GM12878 (cell line): ENCODE results near the gene CORO1A. TPM values are rescaled to one million over a fixed set of nuclear protein-coding genes. Genes with fewer than 3 reads are reported as not detected.

Experiments used
- ATAC-seq: fragments of 200-7000 bp; cut with Tn5 transposase; 3 replicates; pipeline ENCODE4 v1.9.1; 2020; ENCODE audit warnings: mild to moderate bottlenecking, moderate library complexity
- BruUV-seq: library from RNA; stranded (reverse); fragments of 400-500 nt; replicated peaks from 2 replicates; lab custom pipeline; 2021; lab: Mats Ljungman, UMichigan
- CTCF ChIA-PET: fragments of 300-600 bp; sonication (Branson Sonifier 250); formaldehyde crosslinking; extraction: SDS; loops from one replicate; lab custom pipeline; 2021; ENCODE audit warnings: inconsistent platforms; lab: Yijun Ruan, JAX
- POLR2A ChIA-PET: fragments of 350-600 bp; formaldehyde crosslinking; extraction: SDS; loops from one replicate; lab custom pipeline; 2021; ENCODE audit warnings: inconsistent platforms; lab: Charles Lee
- RAD21 ChIA-PET: fragments of 300-600 bp; sonication (Branson Sonifier 250); formaldehyde crosslinking; loops from one replicate; lab custom pipeline; 2023; ENCODE audit warnings: antibody characterized with exemption; ENCODE audit not compliant: unreplicated experiment; lab: Charles Lee
- SMC1A ChIA-PET: fragments of 300-600 bp; sonication (Branson Sonifier 250); formaldehyde crosslinking; loops from one replicate; lab custom pipeline; 2023; ENCODE audit not compliant: unreplicated experiment, uncharacterized antibody; lab: Charles Lee
- DNase-seq: peaks from one replicate; pipeline ENCODE4 v3.0.0-alpha.2; 2011; ENCODE audit warnings: low read depth, low spot score
- FAIRE-seq: peaks from 3 replicates; lab custom pipeline; 2011; peaks lifted over from hg19 to GRCh38; lab: Jason Lieb, UNC
- H2AFZ ChIP-seq: 2 replicates; pipeline ENCODE4 v1.6.0; 2011; ENCODE audit warnings: low read depth, low read length, control low read depth; ENCODE audit not compliant: control insufficient read depth
- H3K27ac ChIP-seq: 2 replicates; pipeline ENCODE4 v1.5.1; 2011; ENCODE audit warnings: control low read depth; ENCODE audit not compliant: control insufficient read depth, insufficient read depth
- H3K27me3 ChIP-seq, 2 experiments: replicated peaks in 1 of 2; 2 replicates each; pipeline versions ENCODE4 v1.6.0 to v1.6.1; 2011; ENCODE audit warnings: low read length in 1 of 2; ENCODE audit not compliant: control insufficient read depth in 2 of 2, insufficient read depth in 2 of 2
- H3K36me3 ChIP-seq, 2 experiments: 2 replicates each; pipeline ENCODE4 v1.5.1; 2011; ENCODE audit warnings: low read length in 1 of 2; ENCODE audit not compliant: control insufficient read depth in 2 of 2, insufficient read depth in 2 of 2
- H3K4me1 ChIP-seq: 2 replicates; pipeline ENCODE4 v1.6.1; 2011; ENCODE audit warnings: mild to moderate bottlenecking, low read length, moderate library complexity, mixed read lengths; ENCODE audit not compliant: control insufficient read depth, insufficient read depth
- H3K4me2 ChIP-seq: 2 replicates; pipeline ENCODE4 v1.6.0; 2011; ENCODE audit warnings: control low read depth; ENCODE audit not compliant: control insufficient read depth, insufficient read depth
- H3K4me3 ChIP-seq: fragments of 200-600 bp; sonication (generic); 2 replicates; pipeline ENCODE4 v1.5.1; 2016
- H3K79me2 ChIP-seq: 2 replicates; pipeline ENCODE4 v1.6.0; 2011; ENCODE audit warnings: low read length; ENCODE audit not compliant: control insufficient read depth, insufficient read depth
- H3K9ac ChIP-seq: 2 replicates; pipeline ENCODE4 v1.8.0; 2011; ENCODE audit warnings: low read length, control low read depth, mixed read lengths; ENCODE audit not compliant: control insufficient read depth, insufficient read depth
- H3K9me3 ChIP-seq: replicated peaks from 3 replicates; pipeline ENCODE4 v1.5.1; 2011; ENCODE audit warnings: mild to moderate bottlenecking, low read length; ENCODE audit not compliant: control insufficient read depth, insufficient read depth
- H4K20me1 ChIP-seq: 2 replicates; pipeline ENCODE4 v1.6.0; 2011; ENCODE audit not compliant: control insufficient read depth, insufficient read depth
- FOXK2 ChIP-seq: fragments of 450-650 bp; IDR thresholded peaks from 2 replicates; pipeline ENCODE4 v1.6.1; 2017; ENCODE audit warnings: mild to moderate bottlenecking, moderate library complexity
- LARP7 ChIP-seq: fragments of 450-650 bp; IDR thresholded peaks from 2 replicates; pipeline ENCODE4 v1.6.1; 2017; ENCODE audit warnings: mild to moderate bottlenecking
- MEF2B ChIP-seq: fragments of 450-650 bp; IDR thresholded peaks from 2 replicates; pipeline ENCODE4 v1.6.1; 2018; ENCODE audit warnings: mild to moderate bottlenecking, moderate library complexity; ENCODE audit not compliant: partially characterized antibody, poor library complexity, severe bottlenecking
- POLR2AphosphoS2 ChIP-seq: IDR thresholded peaks from 2 replicates; pipeline ENCODE4 v1.6.1; 2011; ENCODE audit warnings: low read depth, mild to moderate bottlenecking, low read length, improper control_type of control experiment, moderate library complexity
- SIN3A ChIP-seq: IDR thresholded peaks from 2 replicates; pipeline ENCODE4 v1.6.1; 2012; ENCODE audit warnings: low read depth, low read length, improper control_type of control experiment
- ZNF274 ChIP-seq: IDR thresholded peaks from one replicate; pipeline ENCODE4 v1.8.0; 2011; ENCODE audit not compliant: insufficient read length, insufficient read depth
- WGBS: methylation state at CpG from one replicate; pipeline ENCODE4 v1.1.6; 2016; ENCODE audit warnings: low lambda C conversion rate; ENCODE audit not compliant: insufficient replicate concordance, insufficient coverage; ENCODE audit errors: missing lambda C conversion rate; 5-methylcytosine and 5-hydroxymethylcytosine counted together
- in situ Hi-C: fragments of 300-500 bp; cut with MboI; formaldehyde crosslinking; loops from 9 replicates; pipeline ENCODE4 v1.14.3; 2018; ENCODE audit warnings: mixed read lengths
- intact Hi-C: fragments of 100-400 bp; cut with micrococcal nuclease; formaldehyde crosslinking; loops from one replicate; pipeline ENCODE4 v1.14.2; 2022; ENCODE audit not compliant: unreplicated experiment
- polyA plus RNA-seq, 11 experiments: library from polyadenylated mRNA; depleted of rRNA in 4 of 11; unstranded in 6 of 11; stranded (reverse) in 5 of 11; fragments of >200 nt; fragmentation: Nextera tagmentation in 4 of 11; fragmentation: Illumina TruSeq in 1 of 11; extraction: Ambion mirVana in 4 of 11; extraction: Trizol in 1 of 11; gene quantifications; 1 replicate in 1 of 11; 2 replicates in 10 of 11; pipeline versions ENCODE4 v1.2.1 to v1.2.3, GENCODE V29; 2011 to 2016; ENCODE audit warnings: inconsistent platforms in 2 of 11, missing spikeins in 2 of 11, low read depth in 1 of 11
- total RNA-seq, 4 experiments: library from RNA; depleted of rRNA in 3 of 4; stranded (reverse); fragments of >200 nt in 3 of 4; fragmentation: Illumina TruSeq in 1 of 4; extraction: Trizol in 1 of 4; gene quantifications; 2 replicates each; pipeline versions ENCODE4 v1.2.1 to v1.2.3, GENCODE V29; 2013 to 2021

The CORO1A gene
- total and polyA plus RNA-seq, 10 of the 15 experiments (the other 5 are each of a cell fraction or from before 2014, with no cell fraction given): 16.3 to 1,464 (median 714) TPM

DNA sequence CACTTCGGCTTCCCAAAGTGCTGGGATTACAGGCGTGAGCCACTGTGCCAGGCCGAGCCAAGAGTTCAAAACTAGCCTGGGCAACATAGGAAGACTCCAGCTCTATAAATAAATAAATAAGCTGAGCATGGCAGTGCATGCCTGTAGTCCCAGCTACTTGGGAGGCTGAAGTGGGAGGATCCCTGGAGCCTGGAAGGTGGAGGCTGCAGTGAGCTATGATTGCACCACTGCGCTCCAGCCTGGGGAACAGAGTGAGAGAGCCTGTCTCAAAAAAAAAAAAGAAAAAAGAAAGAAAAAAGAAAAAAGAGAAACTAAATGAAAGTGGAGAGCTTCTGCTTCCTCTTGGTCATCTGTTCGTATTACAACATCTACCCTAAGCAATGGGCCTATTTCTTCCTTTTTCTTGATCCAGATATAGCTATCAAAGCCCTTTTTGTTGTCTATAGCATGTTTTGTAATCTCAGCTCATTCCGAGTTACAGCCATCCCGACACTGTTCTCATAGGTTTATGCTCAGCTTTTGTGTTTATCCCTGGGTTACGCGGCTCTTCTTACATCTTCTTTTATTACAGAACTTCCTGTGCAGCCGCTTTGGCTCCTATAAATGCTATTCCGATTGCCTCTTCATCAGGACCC lies 46.3 kb upstream of the CORO1A start:
- no peak overlapping the region for H3K9ac ChIP-seq

DNA sequence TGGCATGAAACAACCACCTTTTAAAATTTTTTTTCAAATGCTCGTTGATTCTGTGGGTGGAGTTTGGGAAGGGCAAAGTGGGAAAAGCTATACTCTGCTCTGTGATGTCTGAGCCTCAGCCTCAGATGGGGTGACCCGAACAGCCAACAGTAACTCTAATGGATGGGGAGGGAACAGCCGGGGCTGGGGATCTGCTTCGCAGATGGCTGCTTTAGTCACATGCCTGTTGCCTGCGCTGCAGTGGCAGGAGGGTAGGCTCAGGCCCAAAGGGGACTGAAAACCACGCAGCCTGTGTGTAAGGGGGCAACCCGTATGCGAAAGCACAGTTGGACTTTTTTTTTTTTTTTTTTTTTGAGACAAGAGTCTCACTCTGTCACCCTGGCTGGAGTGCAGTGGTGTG lies 45.5 kb upstream of the CORO1A start:
- Histone ChIP-seq H3K9ac (no peak overlapping the region), H3K4me2 (no peak overlapping the region), H3K4me3 (no peak overlapping the region), H4K20me1 (no peaks in the 10 kb centered on the region), H3K27ac (no peak overlapping the region), H3K9me3 (no peaks in the 10 kb centered on the region), H3K79me2 (no peaks in the 10 kb centered on the region), H3K4me1 (peaks cover 11% of the 10 kb centered on the region; the same call in 1 of the 2 replicates), H3K27me3 (no peaks in the 10 kb centered on the region), H2AFZ (no peak overlapping the region), H3K36me3 (no peaks in the 10 kb centered on the region)
- ChIA-PET POLR2A (interaction anchor here (1.0 kb wide), 1 partner anchor 10 kb away, joined by 4 read pairs; no protein-coding TSS in a partner anchor), CTCF (no interaction called here), SMC1A (interaction anchor here (1.1 kb wide), 1 partner anchor 26 kb away, joined by 3 read pairs; no protein-coding TSS in a partner anchor), RAD21 (interaction anchor here (1.0 kb wide), 1 partner anchor 47 kb away, joined by 3 read pairs; the partner anchor contains the start of gene TBX6)
- FAIRE-seq (no peak), DNase-seq (no peak), ATAC-seq (no peak)
- WGBS: 80% methylated on average over 8 of the region's 8 CpGs
- no peak for TF ChIP-seq SIN3A
- TF ChIP-seq MEF2B: no peak
- TF ChIP-seq ZNF274: no peak
- no peak for TF ChIP-seq FOXK2
- no TSS peak for BruUV-seq
- in situ Hi-C loops: no loop called here
- intact Hi-C loops: no loop called here

More for the DNA sequence above, 46.3 kb upstream of the CORO1A start:
- H4K20me1 ChIP-seq: no peaks in the 10 kb centered on the region
- intact Hi-C loops: no loop called here
- H3K9me3 ChIP-seq: no peaks in the 10 kb centered on the region
- RAD21 ChIA-PET: interaction anchor here (1.0 kb wide), 2 partner anchors 45 to 46 kb away, joined by 3 read pairs; partner anchors contain the start of gene TBX6
- H3K79me2 ChIP-seq: no peaks in the 10 kb centered on the region
- H3K4me3 ChIP-seq: no peak overlapping the region
- in situ Hi-C loops: no loop called here
- no peak overlapping the region for H2AFZ ChIP-seq
- SMC1A ChIA-PET: interaction anchor here (0.7 kb wide), 1 partner anchor 10 kb away, joined by 3 read pairs; no protein-coding TSS in a partner anchor
- H3K36me3 ChIP-seq: no peaks in the 10 kb centered on the region
- FAIRE-seq: no peak
- no peak overlapping the region for H3K4me2 ChIP-seq
- POLR2A ChIA-PET: interaction anchor here (0.6 to 1.2 kb wide), 4 partner anchors 11 to 312 kb away, joined by 3 to 4 read pairs (median 3); partner anchors contain the start of gene MAPK3
- no peak for DNase-seq
- WGBS: 75% methylated on average over 11 of the region's 11 CpGs
- no peak for ATAC-seq
- H3K4me1 ChIP-seq: peaks cover 11% of the 10 kb centered on the region; the same call in 1 of the 2 replicates
- H3K27ac ChIP-seq: no peak overlapping the region
- CTCF ChIA-PET: no interaction called here
- TF ChIP-seq SIN3A: no peak
- TF ChIP-seq LARP7: no peak
- TF ChIP-seq POLR2AphosphoS2: no peak
- no TSS peak for BruUV-seq
- no peaks in the 10 kb centered on the region for H3K27me3 ChIP-seq
